HG03045 (cell line): ENCODE measurements around the gene JAM2.
"Not testable (repeated sequence)": the region's sequence is repeated elsewhere in the genome, so short reads cannot be mapped to it uniquely, and the experiment has no call there.

Experiments
- ATAC-seq: cut with Tn5 transposase; IDR thresholded peaks from one replicate; pipeline ENCODE4 v1.9.1; 2021; ENCODE audit warnings: mild to moderate bottlenecking, moderate library complexity; ENCODE audit not compliant: unreplicated experiment

The JAM2 gene

GRCh38 chr21:25643486-25643885, 4.4 kb downstream of the JAM2 start:
- no peak for ATAC-seq

DNA sequence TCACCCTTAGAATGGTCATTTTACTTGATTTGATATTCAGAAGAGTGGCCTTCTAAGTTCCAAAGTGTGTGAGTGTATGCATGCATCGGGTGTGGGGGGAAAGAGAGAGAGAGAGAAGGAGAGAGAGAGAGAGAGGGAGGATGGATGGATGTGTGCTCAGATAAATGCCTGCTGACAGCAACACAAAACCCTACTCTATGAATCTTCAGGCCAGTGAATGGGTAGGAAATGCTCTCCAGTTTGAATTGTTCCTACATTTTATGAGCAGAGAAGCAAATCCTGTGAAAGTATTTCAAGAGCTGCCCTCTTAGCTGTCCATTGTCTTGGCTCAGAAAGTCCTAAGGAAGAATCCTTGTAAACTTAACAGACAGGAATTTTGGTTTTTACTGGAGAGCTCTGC, 7.4 kb downstream of the JAM2 start:
- ATAC-seq = no peak

DNA sequence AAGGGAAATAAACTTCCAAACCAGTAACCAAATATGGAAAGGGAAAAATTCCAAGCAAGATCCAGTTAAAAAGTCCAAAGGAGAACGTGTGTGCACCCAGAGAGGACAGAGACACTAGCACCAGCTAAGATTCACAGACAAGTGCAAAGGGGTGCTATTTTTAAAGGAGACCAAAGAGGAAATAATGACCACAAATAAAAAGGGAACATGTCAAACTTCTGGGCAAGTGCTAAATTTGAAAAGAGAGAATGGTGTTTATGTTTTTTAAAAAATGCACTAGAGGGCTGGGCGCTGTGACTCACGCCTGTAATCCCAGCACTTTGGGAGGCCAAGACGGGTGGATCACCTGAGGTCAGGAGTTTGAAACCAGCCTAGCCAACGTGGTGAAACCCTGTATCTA, 8.6 kb downstream of the JAM2 start:
- no peak for ATAC-seq

GRCh38 chr21:25649146-25649545, 10.1 kb downstream of the JAM2 start:
- no peak for ATAC-seq

GRCh38 chr21:25656412-25656811, 17.4 kb downstream of the JAM2 start:
- no peak for ATAC-seq

DNA sequence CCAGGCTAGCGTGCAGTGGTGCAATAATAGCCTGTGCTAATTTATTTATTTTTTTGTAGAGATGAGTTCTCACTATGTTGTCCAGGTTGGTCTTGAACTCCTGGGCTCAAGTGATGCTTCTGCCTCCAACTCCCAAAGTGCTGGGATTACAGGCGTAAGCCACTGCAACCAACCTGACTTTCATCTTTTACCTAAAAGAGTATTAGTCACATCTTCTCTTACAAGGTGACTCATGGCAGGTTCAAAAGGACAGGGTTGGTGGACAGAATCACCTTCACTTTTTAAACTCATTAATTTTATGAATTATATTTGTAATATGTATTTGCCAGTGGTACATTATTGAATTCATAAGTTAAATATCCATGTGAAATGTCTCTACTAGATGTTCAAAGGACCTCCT, 18.1 kb downstream of the JAM2 start:
- ATAC-seq = no peak

DNA sequence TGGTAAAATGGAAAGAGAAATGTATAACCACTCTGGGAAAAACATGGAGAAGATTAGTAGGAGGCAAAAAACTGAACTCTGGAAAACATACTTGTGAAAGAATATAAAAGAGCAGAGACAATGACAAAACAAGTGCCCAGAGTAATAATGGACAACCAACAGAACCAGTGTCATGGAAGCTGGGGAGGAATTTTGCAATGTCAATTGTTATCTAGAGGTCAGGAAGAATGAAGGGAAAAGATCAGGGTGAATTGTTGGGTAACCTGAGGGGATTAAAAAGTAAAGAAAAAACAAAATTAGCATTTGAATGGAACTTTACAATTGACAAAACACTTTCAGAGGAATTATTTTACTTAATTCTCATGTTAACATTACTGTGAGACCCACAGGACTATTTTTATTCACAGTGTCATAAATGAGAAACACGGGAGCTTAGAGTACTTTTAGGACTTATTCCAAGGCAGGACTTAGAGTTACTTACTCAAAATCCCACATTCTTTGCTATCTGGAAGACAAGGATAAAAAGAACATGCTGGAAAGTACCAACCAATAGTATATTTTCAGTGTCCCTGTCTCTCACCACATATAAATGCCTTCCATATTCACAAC, 19.5 kb downstream of the JAM2 start:
- ATAC-seq = no peak

DNA sequence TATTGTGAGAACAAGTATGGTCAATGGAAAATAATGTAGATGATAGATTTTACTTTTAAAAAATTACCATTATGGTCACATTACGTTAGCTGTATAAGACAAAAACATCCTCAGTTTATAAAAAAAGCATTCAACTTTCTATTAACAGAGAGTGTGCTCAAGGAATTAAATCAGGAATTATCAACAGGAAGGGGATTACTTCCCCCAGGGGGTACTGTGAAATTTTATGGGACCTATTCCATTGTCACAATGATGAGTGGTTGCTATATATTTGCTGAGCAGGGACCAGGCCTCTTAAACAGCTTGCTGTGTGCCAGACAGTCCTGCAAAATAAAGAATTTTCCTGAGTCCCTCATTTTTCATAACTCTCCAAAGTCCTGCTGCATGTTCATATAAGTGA, 21.2 kb downstream of the JAM2 start:
- ATAC-seq = no peak

DNA sequence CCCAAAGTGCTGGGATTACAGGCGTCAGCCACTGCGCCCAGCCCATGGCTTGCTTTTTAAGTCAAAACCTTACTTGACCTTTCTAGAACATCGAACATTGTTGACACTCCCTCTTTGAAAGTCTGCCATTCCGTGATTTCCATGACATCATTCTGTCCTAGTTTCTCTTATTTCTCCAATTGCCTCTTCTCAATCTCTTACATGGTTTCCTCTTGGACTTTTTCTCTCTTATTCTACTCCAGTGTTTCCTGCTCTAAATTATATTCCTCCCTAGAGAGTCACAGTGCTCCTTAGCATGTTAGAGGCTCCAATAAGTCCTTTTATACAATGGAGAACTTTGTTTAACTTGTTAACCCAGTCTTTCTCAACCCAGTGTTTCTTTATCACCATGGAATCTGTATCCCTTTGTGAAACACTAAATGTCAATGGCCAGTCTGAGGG, 25.5 kb downstream of the JAM2 start:
- no peak for ATAC-seq

DNA sequence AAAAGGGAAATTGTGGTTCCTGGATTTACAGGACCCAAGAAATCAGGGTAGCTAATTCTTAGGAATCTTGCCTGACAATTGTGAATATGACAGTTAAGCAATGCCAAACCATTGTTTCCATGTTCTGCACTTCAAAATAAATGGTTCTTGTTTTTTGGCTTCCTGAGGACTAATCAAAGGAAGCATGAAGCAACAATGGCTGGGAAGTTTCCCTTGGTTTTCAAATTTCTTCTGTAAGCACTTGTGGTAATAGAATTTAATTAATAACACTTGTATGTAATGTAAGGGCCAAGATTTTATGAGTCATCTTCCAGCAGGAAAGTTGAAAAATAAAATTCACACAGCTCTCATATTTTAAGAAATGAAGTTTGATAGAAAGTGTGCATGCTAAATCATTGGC, 31.7 kb downstream of the JAM2 start:
- no peak for ATAC-seq

DNA sequence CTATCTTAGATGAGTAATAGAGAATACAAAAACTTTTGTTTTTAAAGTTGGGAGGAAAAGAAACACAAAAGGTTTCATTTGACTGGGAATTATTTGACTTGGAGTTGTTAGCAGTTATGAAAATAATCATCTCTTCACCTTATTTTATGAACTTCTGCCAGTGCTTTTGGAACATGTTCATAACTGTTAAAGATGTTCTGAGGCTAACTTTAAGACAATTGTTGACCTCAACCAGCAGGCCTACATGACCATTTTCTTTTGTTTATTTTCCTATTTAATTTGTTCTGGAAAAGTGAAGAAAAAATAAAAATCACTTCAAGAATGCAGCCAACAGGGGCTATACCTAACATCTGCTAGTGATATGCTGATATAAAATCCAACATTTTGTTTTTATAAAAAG, 37.4 kb downstream of the JAM2 start:
- ATAC-seq = no peak

- no peak for ATAC-seq
Observed at GRCh38 chr21:25682382-25682781, 43.3 kb downstream of the JAM2 start.

DNA sequence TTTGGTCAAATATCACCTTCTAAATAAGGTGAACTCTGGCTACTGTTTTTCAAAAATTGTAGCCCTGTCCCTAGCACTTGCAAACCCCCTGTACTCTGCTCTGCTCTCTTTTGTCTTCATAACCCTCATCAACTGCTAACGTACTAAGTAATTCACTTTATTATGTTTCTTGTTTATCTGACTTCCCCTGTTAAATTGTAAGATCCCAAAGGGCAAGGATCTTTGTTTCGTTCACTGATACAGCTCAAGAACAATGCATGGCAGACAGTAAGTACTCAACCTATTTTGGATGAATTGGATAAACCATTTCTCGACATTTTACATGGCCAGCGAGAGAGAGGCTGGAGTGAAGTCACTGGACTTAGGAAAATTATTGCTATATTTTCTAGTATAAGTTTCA, 48.7 kb downstream of the JAM2 start:
- ATAC-seq = no peak

DNA sequence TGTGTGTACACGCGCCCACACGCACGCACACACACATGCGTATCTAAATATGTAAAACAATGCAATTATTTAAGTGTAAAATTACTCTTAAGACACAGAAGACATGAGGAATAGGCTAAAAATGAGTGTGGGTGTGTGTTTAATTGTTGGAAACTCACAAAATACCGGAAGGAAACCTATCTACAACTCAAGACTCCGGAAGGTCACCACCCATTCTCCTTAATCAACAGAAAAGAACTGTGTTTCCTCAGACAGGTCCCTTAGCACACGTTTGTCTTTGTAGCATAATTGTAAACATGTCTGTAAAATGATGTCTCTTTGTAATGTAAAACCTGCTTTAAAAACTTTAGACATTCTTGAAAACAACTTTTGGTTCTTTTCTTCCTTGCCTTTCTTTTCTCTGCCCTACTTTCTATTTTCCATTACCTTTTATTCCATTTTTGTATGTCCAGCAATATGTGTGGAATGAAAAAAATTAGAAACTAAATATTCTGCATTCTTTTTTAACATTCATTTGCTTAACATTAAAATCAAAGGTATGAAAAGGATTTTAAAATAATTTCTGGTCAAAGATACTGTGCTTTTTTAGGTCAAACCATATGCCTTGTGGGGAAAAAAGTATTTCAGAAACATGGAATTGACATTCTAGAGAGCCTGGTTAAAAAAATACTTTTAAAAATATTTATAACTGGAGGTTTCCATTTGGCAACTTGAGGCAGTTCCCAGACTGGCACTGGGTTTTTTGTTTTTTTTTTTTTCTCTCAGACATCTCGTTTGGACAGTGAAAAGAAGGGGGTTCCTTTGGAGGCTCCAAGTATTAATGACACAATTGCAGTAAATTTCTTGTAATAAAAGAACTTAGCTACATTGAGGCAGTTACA, 49.5 kb downstream of the JAM2 start:
- ATAC-seq = no peak

- no peak for ATAC-seq
Observed at GRCh38 chr21:25689226-25689625, 50.2 kb downstream of the JAM2 start.

GRCh38 chr21:25691976-25692375, 52.9 kb downstream of the JAM2 start:
- ATAC-seq = no peak

GRCh38 chr21:25695461-25695860, 56.4 kb downstream of the JAM2 start:
- not testable (repeated sequence) for ATAC-seq

- ATAC-seq = no peak
Observed at GRCh38 chr21:25700741-25701140, 61.7 kb downstream of the JAM2 start.

DNA sequence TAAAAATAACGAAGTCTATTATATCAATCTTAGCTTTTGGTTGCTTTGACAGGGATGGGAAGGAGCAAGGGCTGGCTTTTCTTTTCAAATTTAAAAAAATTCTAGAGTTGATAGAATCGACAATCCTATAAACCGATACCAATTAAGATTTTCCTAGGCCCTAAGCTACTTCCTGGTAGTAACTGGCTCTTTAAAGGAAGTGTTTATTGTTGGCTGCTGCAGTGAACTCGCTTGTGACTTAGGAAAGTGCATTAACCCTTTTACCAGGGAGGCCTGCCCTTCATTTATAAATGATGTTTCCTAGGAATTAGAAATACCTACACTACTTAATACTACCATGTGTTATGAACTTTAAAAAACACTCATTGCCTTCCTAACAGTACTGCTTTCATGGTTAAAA, 62.5 kb downstream of the JAM2 start:
- no peak for ATAC-seq

DNA sequence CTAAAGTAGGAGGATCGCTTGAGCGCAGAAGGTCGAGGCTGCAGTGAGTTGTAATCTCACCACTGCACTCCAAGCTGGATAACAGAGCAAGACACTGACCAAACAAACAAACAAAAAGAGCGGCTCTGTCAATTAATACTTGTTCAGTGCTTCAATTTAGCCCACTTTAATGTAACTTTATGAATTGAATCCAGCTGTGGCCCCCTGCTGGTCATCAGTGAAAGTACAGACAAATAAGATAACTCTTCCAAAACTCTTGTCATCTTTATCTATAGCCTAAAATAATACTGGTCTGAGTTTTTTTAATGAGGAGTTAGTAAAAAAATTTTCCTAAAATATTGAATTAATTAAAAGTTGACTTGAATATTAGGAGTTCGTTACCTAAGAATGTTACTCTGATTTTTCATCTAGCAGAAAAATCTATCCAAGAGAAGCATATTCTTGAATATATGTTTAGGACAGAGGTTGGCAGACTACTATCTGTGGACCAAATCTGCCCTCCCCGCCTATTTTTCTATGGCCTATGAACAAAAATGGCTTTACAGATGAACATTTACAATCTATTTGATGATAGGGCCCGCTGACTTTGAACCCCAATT, 69.5 kb downstream of the JAM2 start:
- no peak for ATAC-seq

DNA sequence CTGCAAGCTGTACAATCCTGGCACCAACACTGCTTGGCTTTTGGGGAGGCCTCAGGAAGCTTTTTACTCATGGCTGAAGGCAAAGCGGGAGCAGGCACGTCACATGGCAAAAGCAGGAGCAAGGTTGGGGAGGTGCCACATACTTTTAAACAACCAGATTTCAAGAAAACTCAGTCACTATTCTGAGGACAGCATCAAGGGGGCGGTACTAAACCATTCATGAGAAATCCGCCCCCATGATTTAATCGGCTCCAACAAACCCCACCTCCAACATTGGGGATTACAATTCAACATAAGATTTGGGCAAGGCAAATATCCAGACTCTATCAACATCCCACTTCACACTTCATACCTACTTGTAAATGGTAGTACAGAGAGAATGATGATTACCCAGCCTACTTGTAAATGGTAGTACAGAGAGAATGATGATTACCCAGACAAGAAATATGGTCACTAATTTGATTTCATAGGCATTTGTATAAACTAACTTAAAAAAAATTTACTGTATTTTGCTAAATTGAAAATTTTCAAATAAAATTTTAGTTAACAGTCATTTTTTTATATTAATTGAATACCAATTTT, 70.7 kb downstream of the JAM2 start:
- ATAC-seq = no peak

DNA sequence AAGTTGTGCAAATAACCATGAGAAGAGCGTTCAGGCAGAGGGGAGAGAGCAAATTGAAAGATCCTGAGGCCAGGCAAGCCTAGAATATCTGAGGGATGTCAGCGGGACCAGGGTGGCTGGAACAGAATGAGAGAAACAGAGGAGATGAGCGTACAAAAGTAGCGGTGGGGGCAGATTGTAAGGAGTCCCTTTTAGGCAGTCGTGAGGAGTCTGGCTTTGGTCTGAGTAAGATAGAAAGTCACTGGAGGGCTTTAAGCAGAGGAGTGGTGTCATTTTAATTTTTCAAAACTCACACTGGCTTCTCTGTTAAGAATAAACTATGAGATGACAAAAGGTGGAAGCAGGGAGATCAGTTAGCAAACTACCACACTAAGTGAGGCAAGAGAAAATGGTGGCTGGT, 71.5 kb downstream of the JAM2 start:
- no peak for ATAC-seq
